HepG2 (cell line): Measurements from ENCODE around the gene IRS2. TPM values are rescaled to one million over a fixed set of nuclear protein-coding genes. Genes with fewer than 3 reads are reported as not detected.

Source experiments
- ATAC-seq: fragments of 200-7000 bp; cut with Tn5 transposase; 3 replicates; pipeline ENCODE4 v1.9.1; 2020; ENCODE audit warnings: mild to moderate bottlenecking, moderate library complexity
- BruUV-seq: library from RNA; stranded (reverse); fragments of 400-500 nt; replicated peaks from 2 replicates; lab custom pipeline; 2021; lab: Mats Ljungman, UMichigan
- CTCF ChIA-PET: fragments of 300-600 bp; formaldehyde crosslinking; extraction: SDS; loops from one replicate; lab custom pipeline; 2021; ENCODE audit warnings: low total read pairs, inconsistent platforms, low intra/inter-chr PET ratio; lab: Yijun Ruan, JAX
- POLR2A ChIA-PET: fragments of 350-600 bp; sonication (Branson Sonifier 250); formaldehyde crosslinking; loops from one replicate; lab custom pipeline; 2020; ENCODE audit warnings: antibody characterized with exemption, inconsistent platforms; lab: Yijun Ruan, JAX
- DNase-seq: peaks from one replicate; pipeline ENCODE4 v3.0.0-alpha.2; 2015; ENCODE audit warnings: low spot score
- FAIRE-seq: peaks from 3 replicates; lab custom pipeline; 2011; peaks lifted over from hg19 to GRCh38; lab: Jason Lieb, UNC
- H2AFZ ChIP-seq: one replicate; pipeline ENCODE4 v1.6.1; 2011; ENCODE audit warnings: low read length, inconsistent platforms
- H3K27ac ChIP-seq: fragments of 300-600 bp; 3 replicates; pipeline ENCODE4 v1.8.0; 2011; ENCODE audit warnings: mixed run types, mild to moderate bottlenecking, mixed read lengths, low read length, inconsistent platforms; ENCODE audit not compliant: insufficient read depth; ENCODE audit errors: extremely low read length
- H3K27me3 ChIP-seq, 2 experiments: fragments of 200-600 bp in 1 of 2; 2 replicates in 1 of 2; 3 replicates in 1 of 2; pipeline versions ENCODE4 v1.6.0 to v1.8.0; 2011; ENCODE audit warnings: low read length in 2 of 2, mild to moderate bottlenecking in 2 of 2, moderate library complexity in 2 of 2, inconsistent platforms in 1 of 2; ENCODE audit not compliant: insufficient read depth in 2 of 2, control insufficient read depth in 1 of 2
- H3K36me3 ChIP-seq, 2 experiments: fragments of 200-600 bp in 1 of 2; replicated peaks in 1 of 2; 2 replicates in 1 of 2; 3 replicates in 1 of 2; pipeline versions ENCODE4 v1.5.1 to v1.8.0; 2011; ENCODE audit warnings: low read length in 2 of 2, inconsistent platforms in 1 of 2; ENCODE audit not compliant: insufficient read depth in 2 of 2, control insufficient read depth in 1 of 2
- H3K4me1 ChIP-seq: 2 replicates; pipeline ENCODE4 v1.5.1; 2012; ENCODE audit warnings: low read length, inconsistent platforms; ENCODE audit not compliant: insufficient read depth
- H3K4me2 ChIP-seq: 2 replicates; pipeline ENCODE4 v1.6.0; 2011; ENCODE audit warnings: low read depth, low read length, inconsistent platforms
- H3K4me3 ChIP-seq, 3 experiments: fragments of 200-600 bp in 1 of 3; sonication (generic), shearing (Covaris generic) in 1 of 3; replicated peaks in 1 of 3; 2 replicates each; pipeline ENCODE4 v1.5.1; 2011 to 2016; ENCODE audit warnings: low read length in 3 of 3, inconsistent platforms in 2 of 3, low read depth in 2 of 3, mild to moderate bottlenecking in 2 of 3, control low read depth in 1 of 3, mixed read lengths in 1 of 3; ENCODE audit not compliant: insufficient read depth in 1 of 3
- H3K79me2 ChIP-seq: one replicate; pipeline ENCODE4 v1.6.1; 2011; ENCODE audit warnings: low read length, inconsistent platforms; ENCODE audit not compliant: insufficient read depth
- H3K9ac ChIP-seq: 2 replicates; pipeline ENCODE4 v1.6.0; 2011; ENCODE audit warnings: mild to moderate bottlenecking, low read depth, low read length, inconsistent platforms; ENCODE audit not compliant: insufficient read depth
- H3K9me3 ChIP-seq: 2 replicates; pipeline ENCODE4 v1.5.1; 2012; ENCODE audit warnings: mild to moderate bottlenecking, low read length
- H4K20me1 ChIP-seq: 2 replicates; pipeline ENCODE4 v1.6.0; 2011; ENCODE audit warnings: inconsistent platforms, mild to moderate bottlenecking, low read length, moderate library complexity; ENCODE audit not compliant: insufficient read depth
- AKAP8 ChIP-seq: sonication (generic); formaldehyde crosslinking; IDR thresholded peaks from 2 replicates; pipeline ENCODE4 v1.5.1; 2020; ENCODE audit warnings: mild to moderate bottlenecking, missing genetic modification reagents
- MTA3 ChIP-seq: sonication (generic); formaldehyde crosslinking; IDR thresholded peaks from 2 replicates; pipeline ENCODE4 v1.4.0; 2020; ENCODE audit warnings: missing genetic modification reagents
- POLR2AphosphoS2 ChIP-seq: IDR thresholded peaks from 2 replicates; pipeline ENCODE4 v1.6.1; 2011; ENCODE audit warnings: low read depth, low read length, improper control_type of control experiment
- XRCC5 ChIP-seq: fragments of 200-400 bp; formaldehyde crosslinking; optimal IDR thresholded peaks from 2 replicates; pipeline ENCODE3; 2017; ENCODE audit warnings: mild to moderate bottlenecking, low read length
- ZNF562 ChIP-seq: sonication (generic); formaldehyde crosslinking; IDR thresholded peaks from 2 replicates; pipeline ENCODE4 v1.8.0; 2022; ENCODE audit warnings: missing genetic modification reagents, borderline replicate concordance
- WGBS: methylation state at CpG from one replicate; pipeline ENCODE4 v1.1.6; 2017; ENCODE audit warnings: low lambda C conversion rate; 5-methylcytosine and 5-hydroxymethylcytosine counted together
- in situ Hi-C: cut with HindIII; loops from 2 replicates; pipeline ENCODE4 v1.10.0; 2017; ENCODE audit warnings: low pct_unique_long_range_greater_than_20kb; ENCODE audit not compliant: extremely low pct_ligation_motif_present
- intact Hi-C: fragments of 100-400 bp; cut with micrococcal nuclease; formaldehyde crosslinking; loops from one replicate; pipeline ENCODE4 v1.10.0; 2022; ENCODE audit not compliant: unreplicated experiment
- polyA plus RNA-seq, 8 experiments: library from polyadenylated mRNA; depleted of rRNA in 3 of 8; stranded (reverse) in 7 of 8; unstranded in 1 of 8; fragments of >200 nt; fragmentation: Illumina TruSeq in 4 of 8; extraction: Trizol in 4 of 8; gene quantifications; 2 replicates each; pipeline versions ENCODE4 v1.2.1 to v1.2.3, GENCODE V29; 2011 to 2016; ENCODE audit warnings: low read depth in 4 of 8, missing spikeins in 1 of 8, mixed read lengths in 1 of 8; ENCODE audit not compliant: insufficient read depth in 1 of 8
- total RNA-seq, 5 experiments: library from RNA; depleted of rRNA; stranded (reverse); fragments of >200 nt; fragmentation: Illumina TruSeq; extraction: Trizol; gene quantifications; 2 replicates each; pipeline ENCODE4 v1.2.3, GENCODE V29; 2016; ENCODE audit warnings: low read depth in 1 of 5
- TF ChIP-seq, protein P1 (sequence below): sonication (generic); formaldehyde crosslinking; IDR thresholded peaks from 2 replicates; pipeline ENCODE4 v1.4.0; 2020; ENCODE audit warnings: mild to moderate bottlenecking, low read depth, missing genetic modification reagents
- TF ChIP-seq, protein P2 (sequence below): sonication (generic); formaldehyde crosslinking; IDR thresholded peaks from 2 replicates; pipeline ENCODE4 v1.8.1; 2023; ENCODE audit warnings: mild to moderate bottlenecking, moderate library complexity, missing genetic modification reagents
- TF ChIP-seq, protein P3 (sequence below): sonication (generic); formaldehyde crosslinking; IDR thresholded peaks from 2 replicates; pipeline ENCODE4 v1.8.0; 2022; ENCODE audit warnings: mild to moderate bottlenecking, missing genetic modification reagents
- TF ChIP-seq, protein P4 (sequence below): sonication (generic); formaldehyde crosslinking; conservative IDR thresholded peaks from 2 replicates; pipeline ENCODE4 v1.4.0; 2020; ENCODE audit warnings: mild to moderate bottlenecking, missing genetic modification reagents, moderate library complexity
- TF ChIP-seq, protein P5 (sequence below): sonication (generic); formaldehyde crosslinking; IDR thresholded peaks from 2 replicates; pipeline ENCODE4 v1.8.0; 2022; ENCODE audit warnings: mild to moderate bottlenecking, missing genetic modification reagents, borderline replicate concordance

IRS2 gene
- total and polyA plus RNA-seq, 2 of the 13 experiments (the other 11 are each of a cell fraction or from before 2014, with no cell fraction given) = 0.02 to 0.04 TPM

DNA sequence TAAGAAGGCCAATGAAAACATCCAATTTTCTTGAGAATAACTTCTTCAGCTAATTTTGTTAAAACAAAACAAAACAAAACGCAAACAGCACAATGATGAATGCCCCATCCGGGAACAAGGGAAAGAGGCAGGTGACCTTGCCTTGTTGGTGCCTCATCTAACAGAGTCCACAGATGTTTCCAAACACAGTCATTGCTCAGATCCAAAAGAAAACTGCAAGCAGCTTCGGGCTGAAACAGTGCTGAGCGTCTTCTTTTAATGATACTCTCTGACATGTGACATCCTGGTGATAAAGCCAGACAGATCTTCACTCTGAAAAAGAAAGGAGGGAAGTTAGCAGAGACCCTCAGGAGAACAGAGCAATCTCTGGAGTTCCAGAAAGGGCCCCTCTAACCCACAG, 30.4 kb downstream of the IRS2 start:
- DNase-seq (no peak), ATAC-seq (no peak), FAIRE-seq (no peak)
- Histone ChIP-seq H3K4me2 (no peak overlapping the region), H3K9me3 (no peaks in the 10 kb centered on the region), H4K20me1 (no peaks in the 10 kb centered on the region), H2AFZ (no peak overlapping the region), H3K36me3 (no peaks in the 10 kb centered on the region), H3K4me1 (no peaks in the 10 kb centered on the region), H3K79me2 (no peaks in the 10 kb centered on the region), H3K27ac (no peak overlapping the region), H3K27me3 (peaks cover 0 to 3% of the 10 kb centered on the region in 2 experiments; a peak in 1 of 5 replicates), H3K4me3 (no peak overlapping the region), H3K9ac (no peak overlapping the region)
- WGBS = 48% methylated on average over 4 of the region's 4 CpGs
- CTCF ChIA-PET = no interaction called here
- no TSS peak for BruUV-seq
- POLR2A ChIA-PET = no interaction called here
- intact Hi-C loops (no loop called here), in situ Hi-C loops (no loop called here)
- TF ChIP-seq POLR2AphosphoS2 (no peak), AKAP8 (CRISPR knock-in tag) (no peak), XRCC5 (no peak), ZNF562 (CRISPR knock-in tag) (no peak)
- TF ChIP-seq, protein P1, sequence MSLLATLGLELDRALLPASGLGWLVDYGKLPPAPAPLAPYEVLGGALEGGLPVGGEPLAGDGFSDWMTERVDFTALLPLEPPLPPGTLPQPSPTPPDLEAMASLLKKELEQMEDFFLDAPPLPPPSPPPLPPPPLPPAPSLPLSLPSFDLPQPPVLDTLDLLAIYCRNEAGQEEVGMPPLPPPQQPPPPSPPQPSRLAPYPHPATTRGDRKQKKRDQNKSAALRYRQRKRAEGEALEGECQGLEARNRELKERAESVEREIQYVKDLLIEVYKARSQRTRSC (CRISPR knock-in tag) = no peak

DNA sequence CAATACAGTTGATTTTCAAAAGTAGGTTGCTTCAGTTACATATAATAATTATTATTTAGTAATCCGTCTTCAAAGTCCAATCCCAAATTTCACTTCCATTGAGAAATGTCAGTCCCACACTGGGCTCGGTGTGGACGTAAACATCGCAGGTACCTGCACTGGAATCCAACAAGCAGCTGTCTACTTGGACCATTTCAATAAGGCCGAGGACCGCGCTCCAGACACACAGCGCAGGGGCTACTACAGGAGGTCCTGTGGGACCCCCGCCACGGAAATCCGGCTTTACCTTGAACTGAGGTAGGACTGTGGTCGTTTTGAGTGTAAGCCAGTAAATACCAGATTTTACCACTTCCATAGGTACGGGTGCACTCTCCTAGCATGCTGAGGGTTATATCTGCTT, 30.8 kb downstream of the IRS2 start:
- intact Hi-C loops = no loop called here
- H3K79me2 ChIP-seq = no peaks in the 10 kb centered on the region
- no peaks in the 10 kb centered on the region for H3K4me1 ChIP-seq
- H3K27me3 ChIP-seq = peaks cover 0 to 3% of the 10 kb centered on the region in 2 experiments; a peak in 1 of 5 replicates
- in situ Hi-C loops = no loop called here
- ChIA-PET POLR2A (no interaction called here), CTCF (no interaction called here)
- ATAC-seq (no peak), DNase-seq (no peak), FAIRE-seq (no peak)
- 62% methylated on average over 13 of the region's 13 CpGs for WGBS
- no peak overlapping the region for H2AFZ ChIP-seq
- no peaks in the 10 kb centered on the region for H3K9me3 ChIP-seq
- H3K36me3 ChIP-seq = no peaks in the 10 kb centered on the region
- H3K4me2 ChIP-seq = no peak overlapping the region
- H3K9ac ChIP-seq = no peak overlapping the region
- no peak overlapping the region for H3K27ac ChIP-seq
- H3K4me3 ChIP-seq = no peak overlapping the region
- BruUV-seq = no TSS peak
- no peaks in the 10 kb centered on the region for H4K20me1 ChIP-seq
- TF ChIP-seq, protein P2, sequence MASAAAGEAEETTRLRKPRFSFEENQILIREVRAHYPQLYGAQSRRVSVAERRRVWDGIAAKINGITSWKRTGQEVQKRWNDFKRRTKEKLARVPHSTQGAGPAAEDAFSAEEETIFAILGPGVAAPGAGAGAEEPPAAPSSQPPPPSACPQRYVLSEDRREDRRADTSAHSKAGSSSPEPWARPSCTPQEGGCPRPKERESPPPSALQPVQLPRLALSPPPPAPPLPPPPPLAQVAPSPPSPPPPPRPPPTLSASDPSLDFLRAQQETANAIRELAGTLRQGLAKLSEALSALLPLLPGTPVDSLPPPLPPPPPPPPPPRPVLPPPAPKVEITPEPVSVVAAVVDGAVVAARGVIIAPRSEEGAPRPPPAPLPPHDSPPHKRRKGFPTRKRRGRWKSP (CRISPR knock-in tag) = no peak
- TF ChIP-seq, protein P3, sequence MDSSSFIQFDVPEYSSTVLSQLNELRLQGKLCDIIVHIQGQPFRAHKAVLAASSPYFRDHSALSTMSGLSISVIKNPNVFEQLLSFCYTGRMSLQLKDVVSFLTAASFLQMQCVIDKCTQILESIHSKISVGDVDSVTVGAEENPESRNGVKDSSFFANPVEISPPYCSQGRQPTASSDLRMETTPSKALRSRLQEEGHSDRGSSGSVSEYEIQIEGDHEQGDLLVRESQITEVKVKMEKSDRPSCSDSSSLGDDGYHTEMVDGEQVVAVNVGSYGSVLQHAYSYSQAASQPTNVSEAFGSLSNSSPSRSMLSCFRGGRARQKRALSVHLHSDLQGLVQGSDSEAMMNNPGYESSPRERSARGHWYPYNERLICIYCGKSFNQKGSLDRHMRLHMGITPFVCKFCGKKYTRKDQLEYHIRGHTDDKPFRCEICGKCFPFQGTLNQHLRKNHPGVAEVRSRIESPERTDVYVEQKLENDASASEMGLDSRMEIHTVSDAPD (CRISPR knock-in tag) = no peak
- no peak for TF ChIP-seq MTA3 (CRISPR knock-in tag)
- TF ChIP-seq, protein P4, sequence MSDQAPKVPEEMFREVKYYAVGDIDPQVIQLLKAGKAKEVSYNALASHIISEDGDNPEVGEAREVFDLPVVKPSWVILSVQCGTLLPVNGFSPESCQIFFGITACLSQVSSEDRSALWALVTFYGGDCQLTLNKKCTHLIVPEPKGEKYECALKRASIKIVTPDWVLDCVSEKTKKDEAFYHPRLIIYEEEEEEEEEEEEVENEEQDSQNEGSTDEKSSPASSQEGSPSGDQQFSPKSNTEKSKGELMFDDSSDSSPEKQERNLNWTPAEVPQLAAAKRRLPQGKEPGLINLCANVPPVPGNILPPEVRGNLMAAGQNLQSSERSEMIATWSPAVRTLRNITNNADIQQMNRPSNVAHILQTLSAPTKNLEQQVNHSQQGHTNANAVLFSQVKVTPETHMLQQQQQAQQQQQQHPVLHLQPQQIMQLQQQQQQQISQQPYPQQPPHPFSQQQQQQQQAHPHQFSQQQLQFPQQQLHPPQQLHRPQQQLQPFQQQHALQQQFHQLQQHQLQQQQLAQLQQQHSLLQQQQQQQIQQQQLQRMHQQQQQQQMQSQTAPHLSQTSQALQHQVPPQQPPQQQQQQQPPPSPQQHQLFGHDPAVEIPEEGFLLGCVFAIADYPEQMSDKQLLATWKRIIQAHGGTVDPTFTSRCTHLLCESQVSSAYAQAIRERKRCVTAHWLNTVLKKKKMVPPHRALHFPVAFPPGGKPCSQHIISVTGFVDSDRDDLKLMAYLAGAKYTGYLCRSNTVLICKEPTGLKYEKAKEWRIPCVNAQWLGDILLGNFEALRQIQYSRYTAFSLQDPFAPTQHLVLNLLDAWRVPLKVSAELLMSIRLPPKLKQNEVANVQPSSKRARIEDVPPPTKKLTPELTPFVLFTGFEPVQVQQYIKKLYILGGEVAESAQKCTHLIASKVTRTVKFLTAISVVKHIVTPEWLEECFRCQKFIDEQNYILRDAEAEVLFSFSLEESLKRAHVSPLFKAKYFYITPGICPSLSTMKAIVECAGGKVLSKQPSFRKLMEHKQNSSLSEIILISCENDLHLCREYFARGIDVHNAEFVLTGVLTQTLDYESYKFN (CRISPR knock-in tag) = no peak
- TF ChIP-seq, protein P5, sequence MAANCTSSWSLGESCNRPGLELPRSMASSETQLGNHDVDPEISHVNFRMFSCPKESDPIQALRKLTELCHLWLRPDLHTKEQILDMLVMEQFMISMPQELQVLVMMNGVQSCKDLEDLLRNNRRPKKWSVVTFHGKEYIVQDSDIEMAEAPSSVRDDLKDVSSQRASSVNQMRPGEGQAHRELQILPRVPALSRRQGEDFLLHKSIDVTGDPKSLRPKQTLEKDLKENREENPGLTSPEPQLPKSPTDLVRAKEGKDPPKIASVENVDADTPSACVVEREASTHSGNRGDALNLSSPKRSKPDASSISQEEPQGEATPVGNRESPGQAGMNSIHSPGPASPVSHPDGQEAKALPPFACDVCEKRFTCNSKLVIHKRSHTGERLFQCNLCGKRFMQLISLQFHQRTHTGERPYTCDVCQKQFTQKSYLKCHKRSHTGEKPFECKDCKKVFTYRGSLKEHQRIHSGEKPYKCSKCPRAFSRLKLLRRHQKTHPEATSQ = no peak
